ENCODE results near the gene ROR2.

ROR2 gene

GRCh38 chr9:91784673-91785446, 165.2 kb downstream of the ROR2 start:
- no peak for DNase-seq
- intact Hi-C loops (cut with DNase I), result no loop called here

DNA sequence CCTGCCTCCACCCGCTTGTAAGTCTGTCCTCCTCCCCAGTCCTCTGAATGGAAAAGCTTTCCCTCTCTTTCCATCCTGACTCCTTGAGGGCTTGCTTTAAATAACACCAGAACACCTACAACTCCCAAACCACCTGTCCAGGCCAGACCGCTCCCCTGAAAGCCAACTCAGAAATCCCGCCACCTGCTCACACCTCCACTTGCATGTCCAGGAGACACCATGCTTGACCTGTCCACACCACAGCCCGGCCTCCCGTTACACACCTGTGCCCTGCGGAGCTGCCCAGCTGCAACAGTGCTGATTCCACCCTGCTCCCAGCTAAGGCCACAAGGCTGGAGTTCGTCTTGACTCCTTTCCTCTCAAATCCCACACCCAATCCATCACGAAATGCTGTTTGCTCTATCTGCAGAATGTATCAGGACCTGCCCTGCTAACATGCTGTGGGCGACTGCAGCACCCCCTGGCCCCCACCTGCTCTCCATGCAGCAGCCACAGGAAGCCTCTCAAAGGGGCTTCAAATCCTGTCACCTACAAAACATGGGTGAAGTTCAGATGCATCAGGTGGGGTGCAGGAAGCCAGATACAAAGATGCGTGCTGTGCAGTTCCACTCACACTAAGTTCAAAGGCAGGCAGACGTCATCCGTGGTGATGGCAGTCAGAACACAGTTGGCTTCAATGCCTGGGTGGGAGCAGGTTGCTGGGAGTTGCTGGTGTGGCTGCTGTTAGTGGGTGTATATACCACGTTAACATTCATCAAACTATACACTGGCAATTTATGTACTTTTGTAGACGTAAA, 166.0 kb downstream of the ROR2 start:
- intact Hi-C loops (cut with DNase I), result no loop called here
- DNase-seq, result no peak

- no peak for DNase-seq
- intact Hi-C loops (cut with DNase I), result no loop called here
Observed at GRCh38 chr9:91783411-91783810, 166.6 kb downstream of the ROR2 start.

DNA sequence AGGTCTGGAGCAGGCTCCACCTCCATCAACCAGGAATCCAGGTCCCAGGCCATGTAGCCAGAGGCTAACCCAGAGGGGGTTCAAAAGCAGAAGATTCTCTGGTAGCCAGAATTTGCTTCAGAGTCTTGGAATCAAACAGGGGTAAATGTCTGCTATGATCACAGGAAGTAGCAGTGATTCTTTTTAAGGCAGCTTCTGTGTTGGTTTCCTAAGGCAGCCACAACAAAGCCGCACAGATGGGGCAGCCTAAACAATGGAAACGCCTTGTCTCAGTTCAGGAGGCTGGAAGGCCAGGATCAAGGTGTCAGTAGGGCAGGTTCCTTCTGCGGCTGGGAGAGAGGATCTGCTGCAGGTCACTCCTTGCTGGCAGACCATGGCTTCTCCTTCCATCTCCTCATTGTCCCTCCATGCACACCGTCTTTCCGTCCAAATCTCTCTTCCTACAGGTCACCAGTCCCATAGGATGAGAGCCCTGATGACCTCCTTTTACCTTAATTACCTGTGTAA, 167.3 kb downstream of the ROR2 start:
- no peak for DNase-seq
- intact Hi-C loops (cut with DNase I), result no loop called here

DNA sequence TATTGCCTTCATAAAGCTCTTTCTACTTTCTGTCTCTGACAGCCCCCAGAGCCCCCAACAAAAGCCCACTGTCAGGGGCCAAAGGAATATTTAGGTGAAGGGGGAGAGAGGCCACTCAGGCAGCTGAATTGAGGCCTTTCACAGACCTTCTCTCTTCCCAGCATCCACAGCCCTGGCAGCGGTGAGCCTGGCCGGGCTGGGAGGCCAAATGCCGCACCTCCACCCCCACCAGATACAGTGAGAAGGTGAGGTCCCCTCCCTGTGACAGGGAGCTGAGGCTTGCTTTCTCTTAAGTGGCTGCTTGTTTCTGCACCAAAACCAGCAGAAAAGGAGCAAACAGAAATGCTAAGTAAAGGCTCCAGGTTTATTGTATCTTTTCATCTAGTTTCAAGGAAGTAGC, 168.1 kb downstream of the ROR2 start:
- DNase-seq, result no peak
- intact Hi-C loops (cut with DNase I), result no loop called here

GRCh38 chr9:91781116-91781515, 168.9 kb downstream of the ROR2 start:
- intact Hi-C loops (cut with DNase I), result no loop called here
- no peak for DNase-seq

DNA sequence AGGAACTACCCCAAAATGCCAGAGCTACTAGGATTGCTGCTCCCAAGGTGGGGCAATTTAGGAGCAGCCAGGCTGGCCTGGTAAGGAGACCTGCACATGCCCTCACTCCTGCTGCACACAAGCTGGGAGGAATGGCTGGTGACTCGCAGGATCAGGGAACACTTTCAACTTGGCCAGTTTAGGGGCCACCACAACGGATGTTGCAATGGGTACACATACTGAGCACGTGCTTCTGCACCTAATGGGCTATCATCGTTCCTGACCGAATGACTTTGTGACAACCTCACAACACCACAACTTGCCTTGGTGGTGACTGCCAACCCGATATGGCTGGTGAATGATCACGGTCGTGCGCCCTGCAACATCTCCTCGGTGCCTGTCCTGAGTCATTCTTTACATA, 172.0 kb downstream of the ROR2 start:
- DNase-seq, result no peak
- intact Hi-C loops (cut with DNase I), result loop anchor here (10.0 kb wide), 1 partner anchor 177 kb away; the partner anchor contains the start of gene ROR2

GRCh38 chr9:91777292-91777830, 172.7 kb downstream of the ROR2 start:
- no peak for DNase-seq
- intact Hi-C loops (cut with DNase I), result loop anchor here (10.0 kb wide), 1 partner anchor 177 kb away; the partner anchor contains the start of gene ROR2

DNA sequence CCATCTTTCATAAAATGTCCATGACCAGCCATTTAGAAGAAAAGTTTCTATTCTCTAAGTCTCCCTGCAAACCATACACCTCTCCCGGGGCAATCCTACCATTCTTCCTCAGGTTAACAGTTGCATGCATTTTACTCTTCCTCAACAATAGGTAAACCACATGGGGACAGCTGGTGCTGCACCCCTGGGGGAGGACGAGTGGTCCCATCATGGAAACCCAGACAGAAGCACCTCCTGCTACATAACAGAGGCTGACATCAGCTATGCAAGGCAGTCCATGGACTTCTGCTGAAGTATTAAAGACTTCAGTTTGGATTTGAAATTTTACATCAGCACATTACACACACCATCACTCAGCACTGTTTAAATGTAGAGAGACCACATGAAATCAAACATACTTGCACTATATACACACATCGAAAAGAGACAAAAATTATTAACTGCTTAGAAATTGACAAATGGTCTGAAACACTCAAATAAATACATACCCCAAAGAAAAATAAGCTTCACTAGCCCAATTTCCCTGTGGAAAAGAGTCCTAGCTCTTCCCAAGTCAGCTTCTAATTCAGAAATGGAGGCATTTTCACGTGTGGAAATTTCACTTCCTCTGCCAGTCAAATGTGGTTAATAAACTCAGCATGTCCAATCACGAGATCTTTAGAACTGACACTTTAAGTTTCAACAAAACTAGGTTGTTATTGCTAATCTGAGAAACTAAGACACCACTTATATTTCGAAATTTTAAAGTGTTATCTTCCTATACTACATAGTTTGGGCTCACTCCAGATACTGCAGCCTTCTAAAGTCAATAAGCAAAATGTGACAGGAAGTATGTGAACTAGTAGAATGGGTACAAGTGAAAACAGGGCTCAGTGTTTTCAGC, 173.4 kb downstream of the ROR2 start:
- DNase-seq, result no peak
- intact Hi-C loops (cut with DNase I), result loop anchor here (10.0 kb wide), 1 partner anchor 178 kb away; the partner anchor contains the start of gene ROR2

GRCh38 chr9:91775708-91776028, 174.4 kb downstream of the ROR2 start:
- intact Hi-C loops (cut with DNase I), result loop anchor here (10.0 kb wide), 1 partner anchor 179 kb away; the partner anchor contains the start of gene ROR2
- no peak for DNase-seq

DNA sequence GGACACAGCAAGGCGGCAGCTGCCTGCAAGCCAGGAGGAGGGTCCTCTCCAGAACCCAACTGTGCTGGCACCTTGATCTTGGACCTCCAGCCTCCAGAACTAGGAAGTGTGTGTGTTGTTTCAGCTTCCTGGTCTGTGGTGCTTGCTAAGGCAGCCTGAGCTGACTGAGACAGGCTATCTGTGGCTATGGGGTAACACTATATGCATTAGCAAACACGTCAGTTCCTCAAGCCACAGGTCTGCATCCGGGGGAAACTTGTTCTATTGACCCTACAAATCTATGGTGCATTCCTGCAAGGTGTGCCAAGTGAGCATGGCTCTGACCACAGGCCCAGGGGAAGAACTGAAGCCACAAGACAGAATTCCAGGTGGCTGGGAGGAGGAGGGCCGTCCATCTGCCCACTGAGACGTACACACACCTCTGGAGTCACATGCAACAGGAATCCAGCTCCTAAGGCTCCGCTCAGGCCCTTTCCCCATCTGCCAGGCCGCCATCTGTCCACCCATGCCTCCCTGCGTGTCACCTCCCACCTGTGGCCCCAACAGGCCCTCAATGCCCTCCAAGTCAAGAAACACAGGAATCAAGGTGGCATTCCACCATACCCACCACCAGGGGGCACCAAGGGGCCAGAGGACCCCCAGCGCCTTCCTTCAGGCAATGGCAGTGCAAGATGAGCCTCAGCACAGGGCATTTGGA, 174.9 kb downstream of the ROR2 start:
- DNase-seq, result peak in 6 of 10 donors; percentile 46 to 93 (median 60)
- intact Hi-C loops (cut with DNase I), result loop anchor here (10.0 kb wide), 1 partner anchor 180 kb away; the partner anchor contains the start of gene ROR2

- intact Hi-C loops (cut with DNase I), result loop anchor here (10.0 kb wide), 1 partner anchor 182 kb away; the partner anchor contains the start of gene ROR2
- DNase-seq, result no peak
Observed at GRCh38 chr9:91773156-91773555, 176.9 kb downstream of the ROR2 start.

- intact Hi-C loops (cut with DNase I), result loop anchor here (10.0 kb wide), 1 partner anchor 183 kb away; the partner anchor contains the start of gene ROR2
- DNase-seq, result no peak
Observed at GRCh38 chr9:91771864-91772263, 178.2 kb downstream of the ROR2 start.

GRCh38 chr9:91771027-91771426, 179.0 kb downstream of the ROR2 start:
- intact Hi-C loops (cut with DNase I), result loop anchor here (10.0 kb wide), 1 partner anchor 184 kb away; the partner anchor contains the start of gene ROR2
- DNase-seq, result no peak

DNA sequence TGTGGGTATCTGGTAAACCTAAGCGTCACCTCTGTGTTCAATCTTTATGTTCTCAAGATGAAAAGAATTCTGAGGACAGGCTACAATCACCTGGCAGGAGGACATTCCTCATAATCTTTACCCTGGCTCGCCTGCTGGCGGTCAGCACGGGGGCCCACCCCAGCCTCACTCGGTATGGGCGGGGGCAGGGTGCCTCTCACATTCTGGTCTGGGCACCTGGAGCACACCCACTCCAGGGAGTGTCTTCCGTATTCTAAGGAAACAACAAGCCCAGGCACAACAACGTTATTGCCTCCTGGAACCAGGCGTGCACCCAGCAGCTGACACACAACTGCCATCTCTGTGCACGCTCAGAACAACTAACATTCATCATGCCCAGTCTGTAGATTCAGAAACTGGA, 179.8 kb downstream of the ROR2 start:
- intact Hi-C loops (cut with DNase I), result loop anchor here (10.0 kb wide), 1 partner anchor 185 kb away; the partner anchor contains the start of gene ROR2
- DNase-seq, result no peak

- intact Hi-C loops (cut with DNase I), result no loop called here
- DNase-seq, result peak in 1 of 10 donors; percentile 81
Observed at GRCh38 chr9:91768977-91769916, 180.8 kb downstream of the ROR2 start.

- intact Hi-C loops (cut with DNase I), result no loop called here
Observed at GRCh38 chr9:91768507-91768906, 181.5 kb downstream of the ROR2 start.

More at GRCh38 chr9:91768507-91768906, 181.5 kb downstream of the ROR2 start:
- DNase-seq, result no peak
